ENCODE data around the gene ABLIM1.

ABLIM1 gene

GRCh38 chr10:114547056-114547455 lies 111.0 kb downstream of the ABLIM1 start:
- TF ChIP-seq CTCF (IDR thresholded peaks at IDR 0.05) (no peak), ZFX (IDR thresholded peaks at IDR 0.05; ENCODE audit: borderline replicate concordance) (no peak)
- no peak overlapping the region for H3K27ac ChIP-seq

DNA sequence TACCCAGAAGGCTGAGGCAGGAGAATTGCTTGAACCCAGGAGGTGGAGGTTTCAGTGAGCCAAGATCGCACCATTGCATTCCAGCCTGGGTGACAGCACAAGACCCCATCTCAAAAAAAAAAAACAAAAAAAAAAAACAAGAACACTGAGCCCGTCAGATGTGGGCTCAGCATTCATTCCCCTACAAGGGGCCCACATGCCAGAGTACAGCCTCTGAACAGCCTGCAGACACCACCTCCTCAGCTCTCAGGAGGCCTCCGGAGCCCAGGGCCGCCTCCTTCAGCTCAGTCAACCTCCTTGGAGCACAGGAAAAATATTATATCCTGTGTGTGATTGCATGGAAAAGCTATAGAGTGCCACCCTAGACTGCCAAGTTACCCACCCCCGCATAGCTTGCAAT lies 112.3 kb downstream of the ABLIM1 start:
- no peak overlapping the region for H3K27ac ChIP-seq
- TF ChIP-seq ZFX (IDR thresholded peaks at IDR 0.05; ENCODE audit: borderline replicate concordance) (no peak), CTCF (IDR thresholded peaks at IDR 0.05) (no peak)

DNA sequence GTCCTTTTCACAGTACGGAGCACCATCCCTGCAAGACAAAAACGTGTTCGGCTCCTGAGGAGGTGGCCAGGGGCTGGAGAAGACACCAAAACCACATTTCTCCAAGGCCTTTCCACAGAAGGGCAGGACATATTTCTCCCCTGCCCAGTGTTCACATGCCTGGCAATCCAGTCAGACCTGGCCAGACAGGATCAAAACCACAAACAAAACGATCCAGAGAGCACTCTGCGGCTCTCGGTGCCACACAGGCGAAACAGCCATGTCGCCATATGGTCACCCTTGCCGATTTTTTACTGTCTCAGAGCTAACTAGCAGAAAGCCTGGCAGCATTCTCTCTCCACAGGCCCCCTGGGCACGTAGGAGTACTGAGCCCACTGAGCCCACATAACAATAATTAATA lies 113.0 kb downstream of the ABLIM1 start:
- TF ChIP-seq CTCF (IDR thresholded peaks at IDR 0.05) (no peak), ZFX (IDR thresholded peaks at IDR 0.05; ENCODE audit: borderline replicate concordance) (no peak)
- no peak overlapping the region for H3K27ac ChIP-seq

- H3K27ac ChIP-seq: no peak overlapping the region
- TF ChIP-seq CTCF (IDR thresholded peaks at IDR 0.05) (no peak), ZFX (IDR thresholded peaks at IDR 0.05; ENCODE audit: borderline replicate concordance) (no peak)
These were observed 113.9 kb downstream of the ABLIM1 start for GRCh38 chr10:114544045-114544659.

GRCh38 chr10:114543456-114543855 lies 114.6 kb downstream of the ABLIM1 start:
- H3K27ac ChIP-seq: no peak overlapping the region

DNA sequence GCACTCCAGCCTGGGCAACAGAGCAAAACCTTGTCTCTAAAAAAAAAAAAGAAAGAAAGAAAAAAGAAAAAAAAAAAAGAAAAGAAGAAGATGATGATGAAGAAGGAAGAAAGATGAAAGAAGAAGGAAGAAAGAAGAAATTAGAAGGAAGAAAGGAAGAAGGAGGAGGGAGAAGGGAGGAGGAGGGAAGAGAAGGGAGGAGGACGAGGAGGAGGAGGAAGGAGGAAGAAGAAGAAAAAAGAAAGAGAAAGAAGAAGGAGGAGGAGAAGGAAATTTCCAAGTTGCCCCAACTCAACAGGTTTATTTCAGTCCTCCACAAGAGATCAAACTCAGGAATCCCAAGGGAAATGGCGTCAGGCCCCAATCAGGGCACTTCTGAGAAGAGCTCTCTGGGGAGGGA lies 115.7 kb downstream of the ABLIM1 start:
- TF ChIP-seq CTCF (IDR thresholded peaks at IDR 0.05) (no peak), ZFX (IDR thresholded peaks at IDR 0.05; ENCODE audit: borderline replicate concordance) (no peak)

More at GRCh38 chr10:114543456-114543855, 114.6 kb downstream of the ABLIM1 start:
- TF ChIP-seq ZFX (IDR thresholded peaks at IDR 0.05; ENCODE audit: borderline replicate concordance) (no peak), CTCF (IDR thresholded peaks at IDR 0.05) (no peak)

GRCh38 chr10:114541797-114542160 lies 116.3 kb downstream of the ABLIM1 start:
- no peak overlapping the region for H3K27ac ChIP-seq

More for the DNA sequence above, 115.7 kb downstream of the ABLIM1 start:
- no peak overlapping the region for H3K27ac ChIP-seq

More at GRCh38 chr10:114541797-114542160, 116.3 kb downstream of the ABLIM1 start:
- TF ChIP-seq ZFX (IDR thresholded peaks at IDR 0.05; ENCODE audit: borderline replicate concordance): no peak

Data from 22Rv1 (cell line).